Measurements from ENCODE around the gene MGMT. TPM values are rescaled to one million over a fixed set of nuclear protein-coding genes. Genes with fewer than 3 reads are reported as not detected.

MGMT gene
- total and polyA plus RNA-seq, 9 donors = 4.5 to 53.3 (median 25.4) TPM

- intact Hi-C loops (cut with DNase I) = no loop called here
- H3K27ac ChIP-seq = no peak overlapping the region
- H3K4me3 ChIP-seq = no peak overlapping the region
- DNase-seq = no peak
- no peaks in the 10 kb centered on the region for H3K36me3 ChIP-seq
- no peaks in the 10 kb centered on the region for H3K4me1 ChIP-seq (ENCODE audit: insufficient read depth)
- 93 to 96% (median 93%) methylated on average over 8 of the region's 8 CpGs for WGBS, 3 donors
- TF ChIP-seq CTCF (IDR thresholded peaks at IDR 0.05) = no peak
- TF ChIP-seq EP300 (IDR thresholded peaks at IDR 0.05) = no peak
- H3K27me3 ChIP-seq = no peaks in the 10 kb centered on the region
- H3K9me3 ChIP-seq = no peaks in the 10 kb centered on the region
Measured at GRCh38 chr10:129583831-129584230, 116.8 kb downstream of the MGMT start.

- H3K27ac ChIP-seq = no peak overlapping the region
Measured at GRCh38 chr10:129586898-129587443, 119.9 kb downstream of the MGMT start.

GRCh38 chr10:129589546-129589945, 122.5 kb downstream of the MGMT start:
- Histone ChIP-seq H3K4me3 (no peak overlapping the region), H3K27me3 (no peaks in the 10 kb centered on the region), H3K27ac (no peak overlapping the region), H3K4me1 (ENCODE audit: insufficient read depth) (no peaks in the 10 kb centered on the region), H3K36me3 (no peaks in the 10 kb centered on the region), H3K9me3 (peaks cover 0 to under 1% of the 10 kb centered on the region in 2 donors)
- 96 to 99% (median 97%) methylated on average over 9 of the region's 9 CpGs for WGBS, 3 donors
- TF ChIP-seq POLR2A (IDR thresholded peaks at IDR 0.05) = no peak
- TF ChIP-seq EP300 (IDR thresholded peaks at IDR 0.05) = no peak
- no peak for TF ChIP-seq CTCF (IDR thresholded peaks at IDR 0.05)
- no peak for DNase-seq
- intact Hi-C loops (cut with DNase I) = no loop called here

More at GRCh38 chr10:129586898-129587443, 119.9 kb downstream of the MGMT start:
- H3K36me3 ChIP-seq = no peaks in the 10 kb centered on the region
- intact Hi-C loops (cut with DNase I) = no loop called here
- WGBS, 3 donors = 95 to 97% (median 96%) methylated on average over 2 of the region's 2 CpGs
- DNase-seq = no peak
- H3K9me3 ChIP-seq = no peaks in the 10 kb centered on the region
- no peaks in the 10 kb centered on the region for H3K4me1 ChIP-seq (ENCODE audit: insufficient read depth)
- TF ChIP-seq EP300 (IDR thresholded peaks at IDR 0.05) = no peak
- TF ChIP-seq CTCF (IDR thresholded peaks at IDR 0.05) = no peak
- no peak for TF ChIP-seq POLR2A (IDR thresholded peaks at IDR 0.05)
- H3K27me3 ChIP-seq = no peaks in the 10 kb centered on the region
- H3K4me3 ChIP-seq = no peak overlapping the region

GRCh38 chr10:129593953-129594352, 126.9 kb downstream of the MGMT start:
- intact Hi-C loops (cut with DNase I) = no loop called here
- Histone ChIP-seq H3K27ac (no peak overlapping the region), H3K4me3 (no peak overlapping the region), H3K27me3 (no peaks in the 10 kb centered on the region), H3K4me1 (ENCODE audit: insufficient read depth) (no peaks in the 10 kb centered on the region), H3K9me3 (peaks cover 0 to 5% of the 10 kb centered on the region in 2 donors), H3K36me3 (no peaks in the 10 kb centered on the region)
- WGBS, 3 donors = 85 to 96% (median 90%) methylated on average over 3 of the region's 3 CpGs
- TF ChIP-seq EP300 (IDR thresholded peaks at IDR 0.05) (no peak), POLR2A (IDR thresholded peaks at IDR 0.05) (no peak), CTCF (IDR thresholded peaks at IDR 0.05) (no peak)
- DNase-seq = no peak

Data from ovary (tissue), 9 donors.